ENCODE results near the gene GPD1.
A peak's percentile ranks its signal among the peaks of the same experiment; 100 is the strongest.

Gene GPD1

GRCh38 chr12:50102131-50102531, 1.7 kb upstream of the GPD1 start:
- no peak overlapping the region for H3K4me3 ChIP-seq (ENCODE audit: low read length in 2 of 2)
- peaks cover 18 to 28% of the 10 kb centered on the region in 2 donors for H3K36me3 ChIP-seq (ENCODE audit: control insufficient read depth in 2 of 2, insufficient read depth in 2 of 2, low read length in 2 of 2)
- H3K9me3 ChIP-seq (ENCODE audit: control insufficient read depth in 2 of 2, low read length in 2 of 2) = no peaks in the 10 kb centered on the region
- no peak overlapping the region for H3K9ac ChIP-seq (ENCODE audit: low read length in 2 of 2)
- H3K27ac ChIP-seq (ENCODE audit: low read length) = no peak overlapping the region
- H3K4me1 ChIP-seq (ENCODE audit: control insufficient read depth, insufficient read depth, low read length) = peaks cover 21% of the 10 kb centered on the region
- H3K27me3 ChIP-seq (ENCODE audit: control insufficient read depth in 1 of 2, insufficient read depth in 2 of 2, low read length in 2 of 2) = no peaks in the 10 kb centered on the region

- Histone ChIP-seq H3K9me3 (ENCODE audit: control insufficient read depth in 2 of 2, low read length in 2 of 2) (no peaks in the 10 kb centered on the region), H3K4me1 (ENCODE audit: control insufficient read depth, insufficient read depth, low read length) (peaks cover 21% of the 10 kb centered on the region), H3K9ac (ENCODE audit: low read length in 2 of 2) (no peak overlapping the region), H3K36me3 (ENCODE audit: control insufficient read depth in 2 of 2, insufficient read depth in 2 of 2, low read length in 2 of 2) (peaks cover 17 to 24% of the 10 kb centered on the region in 2 donors), H3K27me3 (ENCODE audit: control insufficient read depth in 1 of 2, insufficient read depth in 2 of 2, low read length in 2 of 2) (no peaks in the 10 kb centered on the region), H3K4me3 (ENCODE audit: low read length in 2 of 2) (no peak overlapping the region), H3K27ac (ENCODE audit: low read length) (no peak overlapping the region)
Measured at GRCh38 chr12:50102646-50103309, 1.0 kb upstream of the GPD1 start.

GRCh38 chr12:50103351-50103750, 457 bp upstream of the GPD1 start:
- Histone ChIP-seq H3K27me3 (ENCODE audit: control insufficient read depth in 1 of 2, insufficient read depth in 2 of 2, low read length in 2 of 2) (no peaks in the 10 kb centered on the region), H3K36me3 (ENCODE audit: control insufficient read depth in 2 of 2, insufficient read depth in 2 of 2, low read length in 2 of 2) (peaks cover 11 to 18% of the 10 kb centered on the region in 2 donors), H3K9ac (ENCODE audit: low read length in 2 of 2) (peak overlapping the region in 1 of 2 donors; percentile 29), H3K4me3 (ENCODE audit: low read length in 2 of 2) (peak overlapping the region in 1 of 2 donors; percentile 60), H3K9me3 (ENCODE audit: control insufficient read depth in 2 of 2, low read length in 2 of 2) (no peaks in the 10 kb centered on the region), H3K4me1 (ENCODE audit: control insufficient read depth, insufficient read depth, low read length) (peaks cover 21% of the 10 kb centered on the region), H3K27ac (ENCODE audit: low read length) (peak overlapping the region; percentile 49)

- no peaks in the 10 kb centered on the region for H3K9me3 ChIP-seq (ENCODE audit: control insufficient read depth in 2 of 2, low read length in 2 of 2)
- H3K4me1 ChIP-seq (ENCODE audit: control insufficient read depth, insufficient read depth, low read length) = peaks cover 26% of the 10 kb centered on the region
Measured at GRCh38 chr12:50104417-50105366, 884 bp downstream of the GPD1 start.

GRCh38 chr12:50105913-50106450, 2.2 kb downstream of the GPD1 start:
- Histone ChIP-seq H3K9me3 (ENCODE audit: control insufficient read depth in 2 of 2, low read length in 2 of 2) (no peaks in the 10 kb centered on the region), H3K36me3 (ENCODE audit: control insufficient read depth in 2 of 2, insufficient read depth in 2 of 2, low read length in 2 of 2) (no peaks in the 10 kb centered on the region), H3K9ac (ENCODE audit: low read length in 2 of 2) (no peak overlapping the region), H3K4me3 (ENCODE audit: low read length in 2 of 2) (no peak overlapping the region), H3K4me1 (ENCODE audit: control insufficient read depth, insufficient read depth, low read length) (peaks cover 39% of the 10 kb centered on the region), H3K27me3 (ENCODE audit: control insufficient read depth in 1 of 2, insufficient read depth in 2 of 2, low read length in 2 of 2) (no peaks in the 10 kb centered on the region), H3K27ac (ENCODE audit: low read length) (no peak overlapping the region)

More at GRCh38 chr12:50104417-50105366, 884 bp downstream of the GPD1 start:
- H3K9ac ChIP-seq (ENCODE audit: low read length in 2 of 2) = peak overlapping the region; percentile 5 to 37
- H3K27me3 ChIP-seq (ENCODE audit: control insufficient read depth in 1 of 2, insufficient read depth in 2 of 2, low read length in 2 of 2) = no peaks in the 10 kb centered on the region
- H3K4me3 ChIP-seq (ENCODE audit: low read length in 2 of 2) = peak overlapping the region in 1 of 2 donors; percentile 60
- peaks cover 0 to 6% of the 10 kb centered on the region in 2 donors for H3K36me3 ChIP-seq (ENCODE audit: control insufficient read depth in 2 of 2, insufficient read depth in 2 of 2, low read length in 2 of 2)
- H3K27ac ChIP-seq (ENCODE audit: low read length) = no peak overlapping the region

GRCh38 chr12:50106907-50107306, 3.1 kb downstream of the GPD1 start:
- Histone ChIP-seq H3K4me3 (ENCODE audit: low read length in 2 of 2) (no peak overlapping the region), H3K9ac (ENCODE audit: low read length in 2 of 2) (no peak overlapping the region), H3K27ac (ENCODE audit: low read length) (no peak overlapping the region)

GRCh38 chr12:50107416-50108268, 3.8 kb downstream of the GPD1 start:
- no peaks in the 10 kb centered on the region for H3K9me3 ChIP-seq (ENCODE audit: control insufficient read depth in 2 of 2, low read length in 2 of 2)
- H3K9ac ChIP-seq (ENCODE audit: low read length in 2 of 2) = no peak overlapping the region
- H3K27ac ChIP-seq (ENCODE audit: low read length) = no peak overlapping the region
- H3K36me3 ChIP-seq (ENCODE audit: control insufficient read depth in 2 of 2, insufficient read depth in 2 of 2, low read length in 2 of 2) = no peaks in the 10 kb centered on the region
- H3K27me3 ChIP-seq (ENCODE audit: control insufficient read depth in 1 of 2, insufficient read depth in 2 of 2, low read length in 2 of 2) = no peaks in the 10 kb centered on the region
- H3K4me1 ChIP-seq (ENCODE audit: control insufficient read depth, insufficient read depth, low read length) = peaks cover 46% of the 10 kb centered on the region
- no peak overlapping the region for H3K4me3 ChIP-seq (ENCODE audit: low read length in 2 of 2)

More at GRCh38 chr12:50106907-50107306, 3.1 kb downstream of the GPD1 start:
- Histone ChIP-seq H3K36me3 (ENCODE audit: control insufficient read depth in 2 of 2, insufficient read depth in 2 of 2, low read length in 2 of 2) (no peaks in the 10 kb centered on the region), H3K9me3 (ENCODE audit: control insufficient read depth in 2 of 2, low read length in 2 of 2) (no peaks in the 10 kb centered on the region), H3K27me3 (ENCODE audit: control insufficient read depth in 1 of 2, insufficient read depth in 2 of 2, low read length in 2 of 2) (no peaks in the 10 kb centered on the region), H3K4me1 (ENCODE audit: control insufficient read depth, insufficient read depth, low read length) (peaks cover 45% of the 10 kb centered on the region)

GRCh38 chr12:50109319-50109718, 5.5 kb downstream of the GPD1 start:
- no peaks in the 10 kb centered on the region for H3K9me3 ChIP-seq (ENCODE audit: control insufficient read depth in 2 of 2, low read length in 2 of 2)
- no peaks in the 10 kb centered on the region for H3K36me3 ChIP-seq (ENCODE audit: control insufficient read depth in 2 of 2, insufficient read depth in 2 of 2, low read length in 2 of 2)
- H3K27ac ChIP-seq (ENCODE audit: low read length) = peak overlapping the region; percentile 85
- H3K27me3 ChIP-seq (ENCODE audit: control insufficient read depth in 1 of 2, insufficient read depth in 2 of 2, low read length in 2 of 2) = no peaks in the 10 kb centered on the region
- no peak overlapping the region for H3K9ac ChIP-seq (ENCODE audit: low read length in 2 of 2)
- H3K4me3 ChIP-seq (ENCODE audit: low read length in 2 of 2) = no peak overlapping the region
- peaks cover 47% of the 10 kb centered on the region for H3K4me1 ChIP-seq (ENCODE audit: control insufficient read depth, insufficient read depth, low read length)

GRCh38 chr12:50110127-50110761, 6.4 kb downstream of the GPD1 start:
- peaks cover 44% of the 10 kb centered on the region for H3K4me1 ChIP-seq (ENCODE audit: control insufficient read depth, insufficient read depth, low read length)

More at GRCh38 chr12:50110127-50110761, 6.4 kb downstream of the GPD1 start:
- Histone ChIP-seq H3K4me3 (ENCODE audit: low read length in 2 of 2) (peak overlapping the region in 1 of 2 donors; percentile 60), H3K9me3 (ENCODE audit: control insufficient read depth in 2 of 2, low read length in 2 of 2) (no peaks in the 10 kb centered on the region), H3K36me3 (ENCODE audit: control insufficient read depth in 2 of 2, insufficient read depth in 2 of 2, low read length in 2 of 2) (no peaks in the 10 kb centered on the region), H3K9ac (ENCODE audit: low read length in 2 of 2) (peak overlapping the region; percentile 7 to 60), H3K27me3 (ENCODE audit: control insufficient read depth in 1 of 2, insufficient read depth in 2 of 2, low read length in 2 of 2) (no peaks in the 10 kb centered on the region), H3K27ac (ENCODE audit: low read length) (peak overlapping the region; percentile 85)
